Kidney (tissue), 22 donors: ENCODE measurements around the gene POLR3K. TPM values are rescaled to one million over a fixed set of nuclear protein-coding genes. Genes with fewer than 3 reads are reported as not detected.
A peak's percentile ranks its signal among the peaks of the same experiment; 100 is the strongest.

ENCODE experiments used
- DNase-seq, 5 donors: peaks; one replicate each; pipeline ENCODE4 v3.0.0-alpha.2; 2013 to 2020
- FAIRE-seq: peaks from 2 replicates; lab custom pipeline; 2012; peaks lifted over from hg19 to GRCh38; lab: Jason Lieb, UNC
- H3K27ac ChIP-seq, 2 donors: one replicate each; pipeline ENCODE4 v1.7.0; 2013; ENCODE audit warnings: low read depth in 2 of 2, low read length in 2 of 2, inconsistent platforms in 1 of 2
- H3K27me3 ChIP-seq: one replicate; pipeline ENCODE4 v1.7.1; 2013; ENCODE audit warnings: low read length, inconsistent platforms; ENCODE audit not compliant: control insufficient read depth, insufficient read depth
- H3K36me3 ChIP-seq, 3 donors: one replicate each; pipeline versions ENCODE4 v1.7.0 to v1.7.1; 2013; ENCODE audit warnings: low read length in 3 of 3, control low read depth in 1 of 3, inconsistent platforms in 1 of 3; ENCODE audit not compliant: insufficient read depth in 3 of 3, control insufficient read depth in 2 of 3
- H3K4me1 ChIP-seq, 3 donors: one replicate each; pipeline versions ENCODE4 v1.7.0 to v1.7.1; 2013; ENCODE audit warnings: low read length in 3 of 3, inconsistent platforms in 1 of 3, low read depth in 1 of 3; ENCODE audit not compliant: control insufficient read depth in 2 of 3, insufficient read depth in 2 of 3
- H3K4me3 ChIP-seq, 3 donors: one replicate each; pipeline versions ENCODE4 v1.7.0 to v1.8.1; 2013; ENCODE audit warnings: low read length in 3 of 3, control low read depth in 1 of 3, inconsistent platforms in 1 of 3
- H3K9ac ChIP-seq, 3 donors: one replicate each; pipeline versions ENCODE4 v1.7.0 to v1.7.1; 2013; ENCODE audit warnings: low read length in 3 of 3, control low read depth in 1 of 3, inconsistent platforms in 1 of 3
- H3K9me3 ChIP-seq, 3 donors: one replicate each; pipeline versions ENCODE4 v1.7.0 to v1.7.1; 2013; ENCODE audit warnings: low read length in 3 of 3, control low read depth in 1 of 3, inconsistent platforms in 1 of 3; ENCODE audit not compliant: control insufficient read depth in 2 of 3, insufficient read depth in 1 of 3
- CTCF ChIP-seq: IDR thresholded peaks from 3 replicates; pipeline ENCODE4 v1.5.1; 2012; ENCODE audit warnings: mild to moderate bottlenecking, moderate library complexity, borderline replicate concordance; ENCODE audit not compliant: insufficient read depth; ENCODE audit errors: extremely low read depth
- intact Hi-C: fragments of 100-400 bp; cut with DNase I; formaldehyde crosslinking; loops from one replicate; pipeline ENCODE4 v1.11.1; 2022
- long read RNA-seq, 10 donors: library from polyadenylated mRNA in 1 of 10; unstranded in 1 of 10; transcript quantifications; one replicate each; pipeline ENCODE4 v2.0.0 and lab custom pipeline, GENCODE V29; 2021 to 2026
- polyA plus RNA-seq: library from polyadenylated mRNA; stranded (reverse); fragments of 350-450 nt; fragmentation: Illumina TruSeq; extraction: RNeasy Lipid Tissue Mini Kit (QIAGEN cat#74804); gene quantifications from one replicate; pipeline ENCODE4 v1.2.3, GENCODE V29; 2014; ENCODE audit warnings: low read depth, low replicate concordance; ENCODE audit not compliant: insufficient read depth
- total RNA-seq: library from RNA; stranded (reverse); fragmentation: NEBNext Ultra II Directional; extraction: Animal tissue kit (Norgen Biotek cat#: 25700); gene quantifications from one replicate; pipeline ENCODE4 v1.2.1, GENCODE V29; 2021
- donor health status: control.
- donor health status: control.
- donor health status: control.
- donor health status: control.
- donor health status: control.
- donor health status: DM: yes; HTN: yes; CAD: no.
- donor health status: Normal renal cell carcinoma (clear cell type).

The POLR3K gene
- total RNA-seq, result 8.8 TPM
- polyA plus RNA-seq, result 18.5 TPM
- long read RNA-seq, donor 1, transcript POLR3K-201 (3 exons, 1,392 nt), result major isoform, 20 of 20 reads
- long read RNA-seq, donor 1, partial matches to known transcripts, result 0 of 20 reads
- long read RNA-seq, donor 1, other reads (novel, unspliced or antisense), result 0 of 20 reads
- long read RNA-seq, donor 2, transcript POLR3K-201 (3 exons, 1,392 nt), result major isoform, 20 of 20 reads
- long read RNA-seq, donor 2, partial matches to known transcripts, result 0 of 20 reads
- long read RNA-seq, donor 2, other reads (novel, unspliced or antisense), result 0 of 20 reads
- long read RNA-seq, donor 3, transcript POLR3K-201 (3 exons, 1,392 nt), result major isoform, 16 of 16 reads
- long read RNA-seq, donor 3, partial matches to known transcripts, result 0 of 16 reads
- long read RNA-seq, donor 3, other reads (novel, unspliced or antisense), result 0 of 16 reads
- long read RNA-seq, donor 4, transcript POLR3K-201 (3 exons, 1,392 nt), result major isoform, 17 of 17 reads
- long read RNA-seq, donor 4, partial matches to known transcripts, result 0 of 17 reads
- long read RNA-seq, donor 4, other reads (novel, unspliced or antisense), result 0 of 17 reads
- long read RNA-seq, donor 5, partial matches to known transcripts, result 0 of 2 reads
- long read RNA-seq, donor 5, other reads (novel, unspliced or antisense), result 0 of 2 reads
- long read RNA-seq, donor 6, transcript POLR3K-201 (3 exons, 1,392 nt), result major isoform, 48 of 48 reads
- long read RNA-seq, donor 6, partial matches to known transcripts, result 0 of 48 reads
- long read RNA-seq, donor 6, other reads (novel, unspliced or antisense), result 0 of 48 reads
- long read RNA-seq, donor 7, transcript POLR3K-201 (3 exons, 1,392 nt), result major isoform, 6 of 8 reads
- long read RNA-seq, donor 7, partial matches to known transcripts, result 0 of 8 reads
- long read RNA-seq, donor 7, other reads (novel, unspliced or antisense), result 2 of 8 reads
- long read RNA-seq, donor 8, transcript POLR3K-201 (3 exons, 1,392 nt), result major isoform, 25 of 25 reads
- long read RNA-seq, donor 8, partial matches to known transcripts, result 0 of 25 reads
- long read RNA-seq, donor 8, other reads (novel, unspliced or antisense), result 0 of 25 reads
- long read RNA-seq, donor 9, transcript POLR3K-201 (3 exons, 1,392 nt), result major isoform, 8 of 8 reads
- long read RNA-seq, donor 9, partial matches to known transcripts, result 0 of 8 reads
- long read RNA-seq, donor 9, other reads (novel, unspliced or antisense), result 0 of 8 reads
- long read RNA-seq, donor 10, transcript POLR3K-201 (3 exons, 1,392 nt), result major isoform, 10 of 10 reads
- long read RNA-seq, donor 10, partial matches to known transcripts, result 0 of 10 reads
- long read RNA-seq, donor 10, other reads (novel, unspliced or antisense), result 0 of 10 reads

GRCh38 chr16:53346-54236 lies at the start of gene POLR3K, which contains the start of gene SNRNP25:
POLR3K (minus strand) TSS chr16:53608; CDS start chr16:53586, 22 bp downstream.
SNRNP25 (plus strand) TSS chr16:53828; CDS start chr16:54017, 189 bp downstream.
- Histone ChIP-seq H3K4me3 (peak within 1 kb of the TSS; percentile 78 to 89 (median 88)), H3K27ac (peak within 1 kb of the TSS in 1 of 2 donors; percentile 23), H3K36me3 (peaks cover 0 to 20% (median 11%) of the 10 kb centered on the region in 3 donors), H3K9ac (peak within 1 kb of the TSS; percentile 55 to 90 (median 71)), H3K9me3 (no peaks in the 10 kb centered on the region), H3K4me1 (peaks cover 0 to 3% (median 2%) of the 10 kb centered on the region in 3 donors), H3K27me3 (no peaks in the 10 kb centered on the region)
- DNase-seq, result peak; percentile 99 to 100 (median 99)
- intact Hi-C loops, result no loop called here
- TF ChIP-seq CTCF, result no peak
- FAIRE-seq, result no peak

DNA sequence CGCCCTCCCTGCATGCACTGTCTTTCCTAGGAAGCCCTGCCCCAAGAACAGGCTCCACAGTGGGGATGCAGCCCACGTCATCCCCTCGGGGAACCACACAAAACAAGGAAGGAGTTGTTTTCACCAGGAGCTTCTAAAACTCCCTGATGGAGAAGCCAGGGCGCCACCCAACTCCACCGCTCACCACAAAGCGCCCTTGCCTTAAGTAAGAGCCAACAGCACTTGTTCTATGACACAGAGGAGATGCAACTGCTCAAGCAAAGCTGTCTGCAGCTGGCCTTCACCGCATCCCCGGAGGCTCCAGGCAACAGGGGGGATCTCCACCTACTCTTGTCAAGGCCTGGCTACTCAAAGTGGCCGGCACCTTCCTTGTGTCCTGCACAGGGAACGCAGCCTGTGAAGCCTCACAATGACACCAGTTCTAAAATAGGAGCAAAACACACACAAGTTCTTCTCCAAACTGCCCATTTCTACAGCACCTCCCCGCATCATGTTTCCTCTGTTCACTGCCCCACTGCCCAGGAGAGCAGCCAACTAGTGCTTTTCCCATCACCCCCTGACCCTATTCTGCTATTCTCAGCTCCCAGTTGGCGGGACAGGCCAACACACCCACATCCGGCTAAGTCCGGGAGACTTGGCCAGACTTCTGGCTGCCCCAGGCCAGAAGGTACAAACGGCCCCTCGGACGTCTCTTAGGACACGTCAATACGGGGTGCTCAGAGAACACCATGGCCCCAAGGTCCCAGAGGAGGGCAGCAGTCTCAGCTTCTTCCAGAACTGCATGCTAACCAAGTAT lies 48.9 kb upstream of the POLR3K start:
- H3K9ac ChIP-seq, result peak overlapping the region in 1 of 3 donors; percentile 22
- no peak for TF ChIP-seq CTCF
- H3K4me3 ChIP-seq, result no peak overlapping the region
- H3K27me3 ChIP-seq, result no peaks in the 10 kb centered on the region
- peaks cover 0 to 18% (median 9%) of the 10 kb centered on the region in 3 donors for H3K4me1 ChIP-seq
- H3K27ac ChIP-seq, result peak overlapping the region; percentile 51 to 57
- FAIRE-seq, result no peak
- H3K36me3 ChIP-seq, result peaks cover 0 to 4% (median 3%) of the 10 kb centered on the region in 3 donors
- H3K9me3 ChIP-seq, result no peaks in the 10 kb centered on the region
- peak in 4 of 5 donors; percentile 37 to 85 (median 60) for DNase-seq
- intact Hi-C loops, result no loop called here
